CD4-positive, alpha-beta T cell treated with Interleukin-4 for 1 hour (primary cell): ENCODE data around the gene TSPEAR.

ENCODE experiments used
- DNase-seq, 2 donors: peaks; one replicate each; pipeline ENCODE4 v3.0.0-alpha.2; 2020 to 2022

Gene TSPEAR

DNA sequence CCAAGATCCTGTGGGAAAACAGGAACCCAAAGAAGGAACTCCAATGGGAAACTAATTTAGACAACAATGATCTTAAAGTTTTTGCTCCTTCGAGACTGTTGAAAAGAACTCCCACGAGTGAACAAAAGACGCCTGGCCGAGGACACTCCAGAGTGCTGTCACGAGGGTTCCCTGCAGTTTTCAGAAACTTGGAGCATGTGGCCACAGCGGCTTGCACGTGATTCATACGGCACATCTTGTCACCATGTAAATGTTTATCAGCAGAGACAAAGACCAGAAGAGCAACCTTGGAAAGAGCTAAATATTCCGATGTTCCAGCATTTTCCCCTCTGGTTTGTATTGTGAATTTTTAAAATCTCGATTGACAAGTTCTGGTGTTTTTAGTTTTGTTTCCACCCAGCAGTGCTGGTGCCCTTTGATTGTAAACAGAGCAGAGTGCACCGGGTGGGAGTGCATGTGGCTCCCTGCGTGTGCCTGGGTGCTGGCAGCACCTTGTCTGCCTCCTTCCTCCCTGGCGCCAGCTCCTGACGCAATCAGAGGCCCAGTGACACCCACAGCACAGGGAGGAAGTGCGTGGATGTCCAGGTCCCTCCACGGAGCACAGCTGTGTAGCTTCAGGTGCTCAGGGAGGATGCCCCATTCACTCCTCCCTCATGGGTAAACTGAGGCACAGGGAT lies 233.1 kb downstream of the TSPEAR start:
- no peak for DNase-seq

DNA sequence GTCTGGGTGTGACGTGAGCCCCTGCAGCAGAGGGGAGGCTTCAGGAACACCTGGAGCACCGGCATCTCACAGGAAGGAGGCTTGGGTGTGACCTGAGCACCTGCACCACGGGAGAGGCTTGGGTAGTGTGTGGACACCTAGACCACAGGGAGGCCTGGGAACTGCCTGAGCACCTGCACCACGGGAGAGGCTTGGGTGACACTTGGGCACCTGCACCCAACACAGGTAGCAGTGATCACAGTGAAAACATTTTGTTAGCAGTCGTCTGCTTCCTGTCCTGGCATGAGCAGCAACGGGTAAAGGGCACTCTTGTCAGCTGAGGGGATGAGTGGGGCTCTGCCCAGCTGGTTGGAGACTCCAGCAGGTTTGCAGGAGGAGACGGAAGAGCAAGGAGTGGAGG lies 233.7 kb downstream of the TSPEAR start:
- no peak for DNase-seq

DNA sequence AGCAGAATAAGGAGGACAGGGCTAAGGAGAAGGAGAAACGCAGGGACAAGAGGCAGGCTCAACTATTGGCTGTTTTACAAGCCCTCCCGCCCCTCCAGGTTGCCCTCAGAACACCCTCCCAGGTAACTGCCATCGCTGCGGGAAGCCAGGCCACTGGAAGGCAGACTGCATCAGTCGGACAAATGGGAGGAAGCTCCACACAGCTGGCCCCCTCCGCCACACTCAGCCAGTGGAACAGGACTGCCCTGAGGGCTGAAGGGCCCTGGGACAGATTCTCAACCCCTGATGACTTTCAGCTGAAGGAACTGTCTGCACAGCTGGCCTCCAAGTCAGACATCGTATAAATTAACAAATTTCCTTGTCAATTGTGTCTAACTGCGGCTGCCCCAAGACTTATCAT lies 234.2 kb downstream of the TSPEAR start:
- no peak for DNase-seq

DNA sequence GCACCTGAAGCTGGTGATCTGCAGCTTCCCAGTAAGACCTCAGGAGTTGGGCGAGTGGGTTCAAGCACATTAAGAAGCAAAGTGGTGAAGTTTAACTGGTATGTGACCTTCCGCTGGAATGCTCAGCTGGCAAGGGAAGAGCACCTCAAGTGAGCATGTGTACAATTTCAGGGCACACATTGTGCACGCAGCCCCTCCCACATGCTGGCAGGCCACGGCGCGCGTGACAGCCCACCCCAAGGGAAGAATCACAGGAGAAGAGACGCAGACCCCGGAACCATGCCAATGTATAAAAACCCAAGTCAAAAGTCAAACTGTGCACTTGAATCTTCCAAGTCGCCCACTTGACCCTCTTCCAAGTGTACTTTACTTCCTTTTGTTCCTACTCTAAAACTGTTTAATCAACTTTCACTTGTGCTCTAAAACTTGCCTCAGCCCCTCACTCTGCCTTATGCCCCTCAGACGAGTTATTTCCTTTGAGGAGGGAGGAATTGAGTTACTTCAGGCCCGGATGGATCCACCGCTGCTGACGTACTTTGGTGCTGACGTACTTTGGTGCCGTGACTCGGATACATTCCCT lies 236.0 kb downstream of the TSPEAR start:
- DNase-seq, result no peak

DNA sequence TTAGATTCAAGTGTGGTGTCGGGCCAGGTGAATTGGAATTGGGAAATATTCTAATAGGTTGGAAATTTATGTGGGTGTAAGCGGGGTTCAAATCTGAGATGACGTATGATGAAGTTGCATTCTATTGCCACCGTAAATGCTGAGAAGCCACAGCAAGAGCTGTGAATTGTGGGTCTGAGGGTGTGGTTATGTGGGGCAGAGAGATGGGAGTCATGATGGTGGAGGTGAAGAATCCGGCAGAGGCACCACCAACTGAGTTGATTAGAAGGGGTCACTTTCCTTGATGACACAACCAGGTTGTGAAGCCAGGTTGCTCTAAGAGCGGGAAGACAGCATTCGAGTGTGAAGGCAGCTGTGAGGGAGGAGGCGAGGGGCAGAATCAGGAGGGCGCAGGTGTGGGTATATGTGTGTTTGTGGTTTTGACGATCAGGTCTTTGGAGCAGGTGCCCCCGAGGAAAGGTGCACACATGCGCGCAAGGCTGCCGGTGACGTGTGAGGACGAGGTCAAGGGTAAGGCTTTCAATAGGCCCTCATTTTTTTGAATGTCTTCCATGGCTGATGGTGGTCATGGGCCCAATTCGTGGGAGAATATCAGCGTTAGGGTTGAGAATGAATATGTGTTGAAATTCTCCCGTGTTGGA lies 237.3 kb downstream of the TSPEAR start:
- DNase-seq, result no peak

DNA sequence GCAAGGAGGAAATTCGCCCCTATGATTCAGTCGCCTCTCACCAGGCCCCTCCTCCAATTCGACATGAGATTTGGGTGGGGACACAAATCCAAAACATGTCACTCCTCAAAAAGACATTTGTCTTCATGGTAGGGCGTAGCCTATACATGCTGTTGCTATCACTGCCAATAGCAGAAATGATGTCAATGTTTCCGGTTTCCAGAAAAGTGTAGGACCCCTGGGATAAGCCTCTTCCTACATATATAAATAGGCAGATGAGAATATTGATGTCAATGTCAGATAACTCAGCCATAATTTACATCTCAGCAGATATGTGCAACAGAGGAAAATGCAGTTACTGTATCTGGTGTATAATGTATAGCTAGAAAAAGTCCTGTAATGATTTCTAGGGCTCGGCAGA lies 239.4 kb downstream of the TSPEAR start:
- DNase-seq, result no peak

DNA sequence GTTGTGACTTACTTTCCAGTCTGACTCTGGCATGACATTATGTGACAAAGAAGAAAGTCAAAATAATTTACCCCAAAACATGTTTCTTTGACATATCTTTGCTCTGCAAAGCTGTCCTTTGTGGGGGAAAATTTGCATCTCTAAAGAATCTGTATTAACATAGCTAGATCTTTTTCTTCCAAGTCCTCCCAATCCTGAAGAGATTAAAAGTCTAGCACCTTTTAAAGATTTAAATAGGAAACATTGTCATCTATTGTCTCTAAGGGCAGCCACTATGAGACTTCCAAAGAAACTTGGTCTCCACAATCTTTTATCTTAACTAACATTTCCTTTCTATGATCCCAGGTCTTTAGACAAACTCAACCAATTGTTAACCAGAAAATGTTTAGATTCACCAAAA lies 240.0 kb downstream of the TSPEAR start:
- no peak for DNase-seq

DNA sequence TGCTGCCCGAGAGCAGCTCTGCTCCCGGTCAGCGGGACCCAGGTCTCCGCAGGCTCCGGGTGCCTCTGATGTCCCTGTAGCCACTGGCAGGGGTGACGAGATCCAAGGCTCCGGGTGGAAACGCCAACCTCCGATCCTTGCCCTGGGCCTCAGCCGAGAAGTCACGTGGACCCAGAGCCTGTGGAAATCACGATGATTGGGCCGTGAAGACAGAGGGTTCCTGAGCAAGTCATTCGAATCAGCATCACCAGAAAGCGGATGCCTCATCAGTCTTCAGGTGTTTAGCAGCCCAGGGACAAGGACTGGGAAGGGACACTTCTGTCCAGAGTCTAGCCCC lies 243.5 kb downstream of the TSPEAR start:
- DNase-seq, result no peak

DNA sequence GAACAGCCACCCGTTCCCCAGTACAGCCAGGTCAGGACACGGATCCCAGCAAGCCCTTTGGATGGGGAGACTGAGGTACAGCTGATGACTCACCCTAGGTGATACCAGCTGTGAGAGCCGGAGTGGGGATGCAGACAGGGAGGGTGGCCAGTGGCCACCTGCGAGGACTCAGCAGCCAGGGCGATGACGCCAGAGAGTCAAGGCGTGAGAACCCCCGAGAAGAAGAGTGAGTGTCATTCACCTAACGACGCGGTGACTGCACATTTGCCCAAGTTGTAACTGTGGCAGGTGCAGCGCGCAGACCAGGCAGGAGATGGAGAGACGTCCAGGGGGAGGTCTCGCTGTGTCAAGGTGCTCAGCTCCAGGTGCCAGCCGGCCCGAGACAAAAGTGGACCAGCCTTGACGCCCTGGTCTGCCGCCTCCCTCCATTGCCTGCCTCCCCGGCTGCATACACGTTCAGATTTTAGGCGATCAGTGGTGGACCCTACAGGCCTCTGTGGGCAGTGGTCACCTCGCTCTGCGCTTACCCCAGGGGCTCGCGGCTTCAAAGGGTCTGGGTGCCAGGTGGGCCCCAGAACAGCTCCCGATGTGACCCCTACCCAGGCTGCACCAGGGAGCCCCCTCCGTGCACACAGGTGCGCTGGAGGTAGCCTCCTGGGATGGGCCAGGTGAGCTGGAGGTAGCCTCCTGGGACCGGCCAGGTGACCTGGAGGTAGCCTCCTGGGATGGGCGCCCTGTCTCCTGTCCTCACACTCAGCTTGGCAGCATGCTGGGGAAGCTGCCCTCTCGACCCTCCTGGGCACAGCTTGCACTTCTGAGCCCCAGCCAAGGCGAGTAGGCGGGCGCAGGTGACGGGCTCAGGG lies 244.1 kb downstream of the TSPEAR start:
- DNase-seq, result no peak

DNA sequence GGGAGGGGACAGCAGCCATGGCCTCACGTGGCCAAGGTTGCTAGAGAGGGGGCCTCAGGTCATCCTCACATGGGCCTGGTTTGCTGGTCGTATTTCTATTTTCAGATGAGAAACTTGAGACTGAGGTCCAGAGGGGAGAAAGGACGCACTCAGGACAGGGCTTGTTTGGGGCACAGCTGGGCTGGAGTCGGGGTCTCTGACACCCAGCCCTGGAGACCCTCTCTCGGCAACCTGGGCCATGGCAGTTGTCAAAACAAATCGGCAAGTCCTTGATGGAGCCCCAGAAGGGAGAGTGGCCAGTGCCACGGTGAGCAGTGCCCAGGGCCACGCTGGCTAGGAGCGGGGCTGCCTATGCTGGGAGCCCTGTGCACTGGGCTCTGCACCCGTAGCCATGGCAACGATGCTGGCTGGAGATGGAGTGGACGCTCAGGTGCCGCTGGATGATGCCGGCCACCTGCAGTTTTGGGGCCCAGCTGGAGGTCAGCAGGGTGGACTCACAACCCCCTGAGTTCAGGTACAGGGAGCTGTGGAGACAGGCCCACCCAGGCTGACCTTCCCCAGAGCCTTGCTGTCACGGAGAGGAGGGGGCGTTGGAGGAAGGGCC lies 244.9 kb downstream of the TSPEAR start:
- DNase-seq, result no peak

DNA sequence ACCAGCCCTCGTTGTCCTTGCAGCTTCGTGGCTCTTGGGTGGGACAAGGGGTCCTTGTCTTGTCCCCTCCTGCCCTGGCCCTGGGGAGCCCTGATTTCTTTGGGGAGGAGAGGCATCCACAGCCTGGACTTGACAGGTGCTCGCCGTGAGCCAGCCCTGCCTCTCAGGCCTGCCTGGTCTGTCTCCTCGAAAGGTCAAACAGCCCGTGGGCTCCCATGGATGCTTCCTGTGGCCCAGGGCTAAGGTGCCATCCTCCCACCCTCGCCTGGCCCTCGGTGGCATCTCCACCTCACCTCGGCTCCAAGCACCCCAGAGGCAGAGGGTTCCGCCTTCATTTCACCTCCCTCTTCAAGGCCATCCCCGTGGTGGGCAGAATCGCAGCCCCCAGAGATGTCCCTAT lies 247.0 kb downstream of the TSPEAR start:
- no peak for DNase-seq

DNA sequence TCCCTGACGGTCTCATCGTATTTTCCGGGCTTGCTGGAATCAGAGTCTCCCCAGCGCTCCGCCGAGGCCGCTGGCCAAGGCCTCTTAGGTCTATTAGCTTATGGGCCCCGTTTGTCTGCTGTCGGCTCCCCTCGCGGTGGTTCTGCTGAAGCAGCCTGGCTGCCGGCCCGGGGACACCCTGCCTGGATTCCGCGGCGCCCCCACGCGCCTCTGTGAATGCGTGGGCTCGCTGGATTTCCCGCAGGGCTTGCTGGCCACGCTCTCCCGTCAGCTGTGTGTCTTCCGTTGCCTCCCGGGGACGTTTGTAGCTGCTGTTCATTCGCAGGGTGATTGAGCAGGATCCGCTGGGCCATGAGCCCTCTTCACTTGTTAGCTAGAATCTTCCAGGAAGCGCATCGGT lies 247.6 kb downstream of the TSPEAR start:
- DNase-seq, result no peak

DNA sequence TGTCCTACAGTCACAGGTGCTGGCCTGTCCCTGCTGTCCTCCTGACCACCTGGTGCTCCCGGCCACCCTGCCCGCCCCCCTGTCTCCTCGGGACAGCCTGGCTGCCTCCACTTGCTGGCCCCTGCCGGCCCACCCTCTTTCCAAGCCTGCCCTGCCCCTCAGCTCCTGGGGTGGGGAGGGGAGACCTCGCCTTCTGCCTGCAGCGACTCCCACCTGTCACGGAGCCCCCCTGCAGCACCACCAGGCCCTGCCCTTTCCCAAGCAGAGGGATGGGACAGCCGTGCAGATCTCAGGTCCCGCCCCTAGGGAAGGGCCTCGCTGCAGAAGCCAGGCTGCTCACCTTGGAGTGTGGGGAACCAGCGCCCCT lies 248.6 kb downstream of the TSPEAR start:
- DNase-seq, result no peak

DNA sequence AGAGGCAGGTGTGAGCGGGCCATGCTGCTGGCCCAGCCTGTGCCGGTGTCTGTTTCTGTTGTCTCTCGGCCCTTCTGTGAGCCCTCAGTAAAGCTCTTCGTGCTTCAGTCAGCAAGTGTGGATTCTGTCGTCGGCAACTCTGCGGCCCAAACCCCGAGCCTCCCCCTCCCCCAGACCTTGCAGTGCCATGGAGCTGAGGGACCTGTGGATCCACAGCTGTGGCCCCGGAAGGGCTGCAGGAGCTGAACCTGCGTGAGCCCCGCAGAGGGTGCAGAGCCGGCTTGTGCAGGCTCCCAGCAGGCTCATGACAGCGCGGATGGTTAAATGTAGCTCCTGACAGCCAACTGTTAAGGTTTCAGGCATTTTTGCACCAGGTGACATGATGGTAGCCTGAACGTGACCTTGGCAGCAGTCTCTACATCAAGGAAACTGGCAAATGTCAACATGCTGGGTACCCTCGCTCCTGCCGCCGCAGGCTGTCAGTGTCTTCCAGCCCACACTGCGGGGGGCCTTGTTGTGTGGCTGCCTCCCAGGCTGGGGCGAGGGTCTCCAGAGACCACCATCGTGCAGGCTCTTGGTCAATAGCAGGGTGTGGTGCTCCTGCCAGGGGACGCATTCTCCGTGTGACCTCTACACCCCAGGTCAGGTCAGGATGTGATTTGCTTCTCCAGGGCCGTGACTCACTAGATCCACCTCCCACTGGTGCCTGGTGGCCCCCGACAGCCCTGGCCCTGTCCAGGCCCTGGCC lies 249.1 kb downstream of the TSPEAR start:
- no peak for DNase-seq

DNA sequence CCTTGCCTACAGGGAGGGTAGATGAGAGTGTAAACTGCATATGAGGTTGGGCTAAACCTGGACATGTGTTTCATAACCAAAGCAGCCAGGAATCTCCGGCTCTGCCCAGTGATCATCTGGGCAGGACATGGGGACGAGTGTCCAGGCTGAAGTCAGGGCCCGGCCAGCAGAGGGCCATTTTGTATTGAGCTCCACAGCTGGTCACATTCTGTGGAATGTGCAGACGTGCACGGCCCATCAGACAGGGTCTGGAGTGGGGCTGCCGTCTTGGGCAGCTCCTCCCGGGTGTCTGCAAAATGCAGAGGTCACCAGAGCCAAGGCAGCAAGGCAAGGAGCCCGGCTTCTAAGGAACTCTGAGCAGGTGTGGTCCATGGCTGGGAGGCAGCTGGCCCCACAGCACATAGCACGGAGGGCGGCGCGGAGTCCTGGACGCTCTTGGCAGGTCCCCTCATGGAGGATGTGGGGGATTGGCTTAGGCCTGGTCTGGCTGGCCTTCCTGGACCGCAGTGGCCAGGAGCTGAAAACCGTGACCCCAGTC lies 249.8 kb downstream of the TSPEAR start:
- DNase-seq, result no peak

DNA sequence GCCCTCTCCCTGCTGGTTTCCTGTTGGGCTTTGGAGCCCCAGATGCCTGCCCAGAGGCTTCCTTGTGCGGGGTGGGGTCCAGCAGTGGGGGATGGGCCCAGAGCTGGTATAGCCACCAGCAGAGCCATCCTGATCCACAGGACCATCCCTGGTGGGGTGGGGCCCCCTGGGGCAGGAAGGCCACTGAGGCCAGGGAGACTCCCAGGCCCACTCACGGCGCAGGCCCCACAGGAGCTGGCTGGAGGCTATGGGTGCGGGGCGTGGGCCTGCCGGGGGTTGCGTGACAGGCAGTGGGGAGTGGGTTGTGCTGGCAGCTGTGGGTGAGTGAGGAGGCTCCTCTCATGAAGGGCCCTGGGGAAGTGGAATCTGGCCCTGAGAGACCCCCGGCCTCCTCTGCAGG lies 250.4 kb downstream of the TSPEAR start:
- DNase-seq, result no peak

DNA sequence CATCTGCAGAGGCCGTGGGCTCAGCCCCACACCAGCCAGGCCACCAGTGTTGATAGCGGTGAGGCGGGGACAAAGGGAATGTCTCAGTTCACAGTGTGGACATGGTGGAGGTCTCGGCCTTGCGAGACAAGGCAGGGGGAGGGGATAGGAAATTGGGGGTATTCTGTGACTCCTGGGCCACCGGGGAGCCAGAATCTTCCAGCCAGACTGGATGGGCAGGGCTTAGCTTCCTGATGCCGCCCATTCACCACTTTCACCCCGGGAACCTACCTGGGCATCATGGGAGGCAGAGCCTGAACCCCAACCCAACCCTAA lies 251.0 kb downstream of the TSPEAR start:
- no peak for DNase-seq

DNA sequence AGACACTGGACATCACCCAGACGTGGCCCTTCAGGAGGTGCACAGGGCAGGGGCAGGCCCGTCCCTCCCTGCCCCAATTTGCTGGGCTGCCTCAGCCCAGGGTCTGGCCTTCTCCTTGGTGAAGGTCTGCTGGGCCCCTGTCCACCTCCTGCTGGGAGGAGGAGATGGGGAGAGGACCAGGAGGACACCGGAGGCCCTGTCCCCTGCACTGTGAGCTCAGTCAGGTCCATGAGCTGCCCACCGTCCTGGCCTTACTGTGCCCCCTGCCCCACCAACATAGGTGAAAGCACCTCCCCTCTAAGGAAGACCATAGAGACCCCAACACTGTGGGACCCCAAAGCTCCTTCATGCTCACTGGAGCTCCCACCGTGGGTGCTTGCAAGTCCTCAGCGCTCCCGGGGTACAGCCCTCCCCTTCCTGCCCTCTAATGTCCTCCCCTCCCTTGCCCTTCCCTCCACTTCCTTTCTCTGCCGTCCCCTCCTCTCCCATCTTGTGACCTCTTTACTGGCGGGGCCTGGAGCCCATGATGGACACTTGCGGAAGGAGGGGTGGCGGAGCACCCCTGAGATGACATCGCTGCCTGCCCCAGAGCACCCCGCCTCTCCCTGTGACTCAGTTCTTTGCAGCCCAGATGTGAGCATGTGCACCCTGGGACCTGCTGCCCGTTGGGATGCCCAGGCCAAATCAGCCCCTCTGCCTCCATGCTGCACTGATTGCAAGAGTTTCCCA lies 251.5 kb downstream of the TSPEAR start:
- DNase-seq, result no peak

DNA sequence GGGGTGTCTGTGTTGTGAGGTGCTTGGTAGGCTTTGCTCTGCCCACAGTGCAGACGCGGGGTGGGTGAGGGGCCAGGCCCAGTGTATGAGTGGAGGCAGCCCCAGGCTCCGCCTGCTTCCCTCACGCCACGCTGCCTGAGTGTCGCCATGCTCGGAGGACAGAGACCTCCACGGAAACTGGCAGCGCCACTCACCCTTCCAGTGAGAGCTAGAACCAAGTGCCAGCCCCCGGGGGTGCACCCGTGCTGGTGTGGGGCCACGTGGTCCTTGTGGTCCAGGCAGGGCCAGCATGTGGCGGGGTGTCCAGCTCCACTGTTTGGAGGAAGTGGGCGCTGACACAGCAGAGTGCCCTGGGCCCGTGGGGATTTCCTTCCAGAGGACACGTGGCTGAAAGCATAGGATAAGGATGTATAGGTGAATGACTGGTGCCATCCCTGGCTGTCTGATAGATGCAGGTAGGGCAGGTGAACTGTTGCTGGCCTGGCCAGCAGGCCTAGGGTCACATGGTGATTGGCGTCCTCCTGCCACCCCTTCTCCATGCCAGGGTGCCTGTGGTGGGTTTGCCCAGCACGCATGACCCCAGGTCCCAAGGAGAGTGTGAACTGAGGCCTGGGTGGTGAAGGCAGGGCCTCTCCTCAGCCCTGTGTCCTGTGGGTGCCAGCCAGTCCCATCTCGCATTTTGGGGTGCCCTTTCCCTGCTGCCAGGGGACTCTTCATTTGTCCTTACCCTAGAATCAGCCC lies 252.2 kb downstream of the TSPEAR start:
- DNase-seq, result no peak

DNA sequence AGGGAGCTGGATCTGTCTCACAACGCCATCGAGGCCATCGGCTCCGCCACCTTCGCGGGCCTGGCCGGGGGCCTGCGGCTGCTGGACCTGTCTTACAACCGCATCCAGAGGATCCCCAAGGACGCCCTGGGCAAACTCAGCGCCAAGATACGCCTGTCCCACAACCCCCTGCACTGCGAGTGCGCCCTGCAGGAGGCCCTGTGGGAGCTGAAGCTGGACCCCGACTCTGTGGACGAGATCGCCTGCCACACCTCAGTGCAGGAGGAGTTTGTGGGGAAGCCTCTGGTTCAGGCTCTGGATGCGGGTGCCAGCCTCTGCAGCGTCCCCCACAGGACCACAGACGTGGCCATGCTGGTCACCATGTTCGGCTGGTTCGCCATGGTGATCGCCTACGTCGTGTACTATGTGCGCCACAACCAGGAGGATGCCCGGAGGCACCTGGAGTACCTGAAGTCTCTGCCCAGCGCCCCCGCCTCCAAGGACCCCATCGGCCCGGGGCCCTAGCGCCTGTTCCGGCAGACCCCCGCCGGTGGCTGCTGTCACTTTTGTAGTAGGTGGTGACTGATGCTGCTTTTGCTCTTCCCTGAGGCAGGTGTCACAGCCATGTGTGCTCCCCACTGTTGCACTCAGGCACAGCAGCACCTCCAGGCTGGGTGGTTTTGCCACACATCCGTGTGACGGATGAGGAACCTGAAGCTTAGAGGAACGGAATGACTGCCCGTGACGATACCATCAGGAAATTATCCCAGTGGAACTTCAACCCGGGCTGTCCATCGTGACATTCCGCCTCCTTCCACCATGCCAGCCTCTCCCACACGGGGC lies 254.2 kb downstream of the TSPEAR start:
- no peak for DNase-seq
